GM23338 (cell line): ENCODE results near the gene UBALD2.

Experiments
- EZH2 ChIP-seq: fragments of 200-600 bp; sonication (generic); IDR thresholded peaks from one replicate; pipeline ENCODE4 v1.8.0; 2017; ENCODE audit warnings: antibody characterized with exemption, mild to moderate bottlenecking, low read depth; ENCODE audit not compliant: unreplicated experiment
- EZH2phosphoT487 ChIP-seq: fragments of 200-600 bp; sonication (generic); IDR thresholded peaks from one replicate; pipeline ENCODE4 v1.8.1; 2018; ENCODE audit warnings: antibody characterized with exemption; ENCODE audit not compliant: unreplicated experiment
- POLR2AphosphoS5 ChIP-seq: IDR thresholded peaks from 2 replicates; pipeline ENCODE4 v1.6.1; 2016; ENCODE audit warnings: antibody characterized with exemption, low read depth
- TF ChIP-seq, protein P1 (sequence below), 2 experiments: fragments of 200-600 bp in 1 of 2; sonication (generic) in 1 of 2; conservative IDR thresholded peaks; 2 replicates each; pipeline versions ENCODE4 v1.5.1 to v1.6.1; 2016 to 2017; ENCODE audit warnings: antibody characterized with exemption in 2 of 2, low read depth in 2 of 2, mild to moderate bottlenecking in 2 of 2, moderate library complexity in 1 of 2

DNA sequence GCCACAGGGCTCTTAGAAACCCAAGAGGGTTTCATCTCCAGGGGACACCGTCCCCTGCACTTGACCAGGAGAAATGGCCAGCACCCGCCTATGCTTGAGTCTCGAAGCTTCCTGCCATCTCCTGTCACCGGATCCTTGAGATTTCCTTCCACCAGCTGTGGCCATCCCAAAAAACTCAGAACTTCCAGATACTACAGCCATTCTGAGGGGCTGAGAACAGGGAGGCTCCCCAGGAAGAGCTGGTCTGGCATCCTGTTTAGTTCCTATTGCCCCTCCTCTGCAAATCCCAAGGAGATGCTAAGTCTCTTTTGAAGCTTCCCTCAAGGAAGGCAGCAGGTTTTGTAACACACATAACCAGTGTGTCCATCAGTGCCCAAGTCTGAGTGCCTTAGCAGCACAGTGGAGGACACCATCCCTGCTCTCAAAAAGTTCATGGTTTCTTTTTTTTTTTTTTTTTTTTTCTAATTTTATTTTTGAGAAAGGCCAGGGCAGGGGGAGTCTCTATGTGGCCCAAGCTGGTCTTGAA, 2.0 kb downstream of the UBALD2 start:
- TF ChIP-seq EZH2 = no peak
- TF ChIP-seq, protein P1, sequence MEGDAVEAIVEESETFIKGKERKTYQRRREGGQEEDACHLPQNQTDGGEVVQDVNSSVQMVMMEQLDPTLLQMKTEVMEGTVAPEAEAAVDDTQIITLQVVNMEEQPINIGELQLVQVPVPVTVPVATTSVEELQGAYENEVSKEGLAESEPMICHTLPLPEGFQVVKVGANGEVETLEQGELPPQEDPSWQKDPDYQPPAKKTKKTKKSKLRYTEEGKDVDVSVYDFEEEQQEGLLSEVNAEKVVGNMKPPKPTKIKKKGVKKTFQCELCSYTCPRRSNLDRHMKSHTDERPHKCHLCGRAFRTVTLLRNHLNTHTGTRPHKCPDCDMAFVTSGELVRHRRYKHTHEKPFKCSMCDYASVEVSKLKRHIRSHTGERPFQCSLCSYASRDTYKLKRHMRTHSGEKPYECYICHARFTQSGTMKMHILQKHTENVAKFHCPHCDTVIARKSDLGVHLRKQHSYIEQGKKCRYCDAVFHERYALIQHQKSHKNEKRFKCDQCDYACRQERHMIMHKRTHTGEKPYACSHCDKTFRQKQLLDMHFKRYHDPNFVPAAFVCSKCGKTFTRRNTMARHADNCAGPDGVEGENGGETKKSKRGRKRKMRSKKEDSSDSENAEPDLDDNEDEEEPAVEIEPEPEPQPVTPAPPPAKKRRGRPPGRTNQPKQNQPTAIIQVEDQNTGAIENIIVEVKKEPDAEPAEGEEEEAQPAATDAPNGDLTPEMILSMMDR (conservative IDR thresholded peaks at IDR 0.05; ENCODE audit: low read depth in 2 of 2) = no peak
- no peak for TF ChIP-seq POLR2AphosphoS5
- TF ChIP-seq EZH2phosphoT487 = no peak
